ENCODE data around the gene MXI1.
"Not testable (repeated sequence)": the region's sequence is repeated elsewhere in the genome, so short reads cannot be mapped to it uniquely, and the experiment has no call there.

MXI1 gene

GRCh38 chr10:110317866-110318850 is 110.8 kb downstream of the MXI1 start:
- no peak for DNase-seq (ENCODE audit: low read depth)

- DNase-seq (ENCODE audit: low read depth), result no peak
Observed at GRCh38 chr10:110321869-110322620, 114.6 kb downstream of the MXI1 start.

- DNase-seq (ENCODE audit: low read depth), result no peak
Observed at GRCh38 chr10:110323503-110323902, 116.1 kb downstream of the MXI1 start.

GRCh38 chr10:110324201-110324804 is 116.9 kb downstream of the MXI1 start:
- no peak for DNase-seq (ENCODE audit: low read depth)

GRCh38 chr10:110324805-110325280 is 117.4 kb downstream of the MXI1 start:
- DNase-seq (ENCODE audit: low read depth), result no peak

- no peak for DNase-seq (ENCODE audit: low read depth)
Observed at GRCh38 chr10:110326351-110327032, 119.1 kb downstream of the MXI1 start.

- no peak for DNase-seq (ENCODE audit: low read depth)
Observed at GRCh38 chr10:110327262-110327914, 120.0 kb downstream of the MXI1 start.

GRCh38 chr10:110330675-110331074 is 123.3 kb downstream of the MXI1 start:
- DNase-seq (ENCODE audit: low read depth), result no peak

GRCh38 chr10:110331226-110331795 is 123.9 kb downstream of the MXI1 start:
- DNase-seq (ENCODE audit: low read depth), result not testable (repeated sequence)

- DNase-seq (ENCODE audit: low read depth), result no peak
Observed at GRCh38 chr10:110334061-110334656, 126.8 kb downstream of the MXI1 start.

- no peak for DNase-seq (ENCODE audit: low read depth)
Observed at GRCh38 chr10:110335314-110336064, 128.1 kb downstream of the MXI1 start.

- DNase-seq (ENCODE audit: low read depth), result no peak
Observed at GRCh38 chr10:110336111-110336721, 128.8 kb downstream of the MXI1 start.

Measured in activated T-cell treated with anti-CD3 and anti-CD28 coated beads for 24 hours (primary cell).